ENCODE data around the gene CMSS1.
A peak's percentile ranks its signal among the peaks of the same experiment; 100 is the strongest.
"Not testable (repeated sequence)": the region's sequence is repeated elsewhere in the genome, so short reads cannot be mapped to it uniquely, and the experiment has no call there.

Gene CMSS1

DNA sequence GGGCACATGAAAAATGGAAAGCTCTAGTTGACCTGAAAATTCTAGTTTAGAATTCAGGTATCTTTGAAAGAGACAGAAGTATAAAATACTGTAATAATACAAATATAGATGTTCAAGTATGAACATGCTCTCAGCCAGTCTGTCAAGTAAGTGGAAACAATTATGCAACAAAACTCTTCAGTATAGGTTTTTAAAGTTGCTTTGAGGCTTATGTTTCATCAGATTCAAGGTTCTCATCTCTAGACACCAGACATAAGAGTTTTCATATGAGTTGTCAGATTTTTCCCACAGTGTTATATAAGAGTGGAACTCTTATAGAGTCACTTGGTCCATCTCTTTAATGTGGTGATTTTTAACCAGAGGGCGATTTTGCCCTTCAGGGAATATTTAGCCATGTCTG is 22.0 kb downstream of the CMSS1 start:
- H3K9me3 ChIP-seq (ENCODE audit: control insufficient read depth, low read length) = no peaks in the 10 kb centered on the region
- no peak overlapping the region for H3K27ac ChIP-seq (ENCODE audit: low read depth, low read length, severe bottlenecking)
- peaks cover 10% of the 10 kb centered on the region for H3K4me1 ChIP-seq (ENCODE audit: control insufficient read depth, insufficient read depth, low read length, poor library complexity, severe bottlenecking)
- H3K4me3 ChIP-seq (ENCODE audit: extremely low read depth, insufficient read depth, low read length, poor library complexity, severe bottlenecking) = no peak overlapping the region
- WGBS, 2 experiments (ENCODE audit: insufficient coverage in 2 of 2) = 88% methylated on average over 1 of the region's 1 CpG; no CpG with 5 or more reads in 1 of the 2 experiments
- H3K36me3 ChIP-seq (ENCODE audit: control insufficient read depth, insufficient read depth, low read length) = no peaks in the 10 kb centered on the region

DNA sequence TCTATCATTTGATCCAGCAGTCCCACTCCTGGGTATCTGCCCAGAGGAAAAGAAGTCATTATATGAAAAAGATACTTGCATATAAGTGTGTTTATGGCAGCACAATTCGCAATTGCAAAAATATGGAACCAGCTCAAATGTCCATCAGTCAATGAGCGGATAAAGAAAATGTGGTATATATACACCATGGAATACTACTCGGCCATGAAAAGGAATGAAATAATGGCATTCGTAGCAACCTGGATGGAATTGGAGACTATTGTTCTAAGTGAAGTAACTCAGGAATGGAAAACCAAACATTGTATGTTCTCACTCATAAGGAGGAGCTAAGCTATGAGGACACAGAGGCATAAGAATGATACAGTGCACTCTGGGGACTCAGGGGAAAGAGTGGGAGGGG is 24.3 kb downstream of the CMSS1 start:
- peaks cover 16% of the 10 kb centered on the region for H3K4me1 ChIP-seq (ENCODE audit: control insufficient read depth, insufficient read depth, low read length, poor library complexity, severe bottlenecking)
- H3K36me3 ChIP-seq (ENCODE audit: control insufficient read depth, insufficient read depth, low read length); H3K9me3 ChIP-seq (ENCODE audit: control insufficient read depth, low read length); H3K27ac ChIP-seq (ENCODE audit: low read depth, low read length, severe bottlenecking); H3K4me3 ChIP-seq (ENCODE audit: extremely low read depth, insufficient read depth, low read length, poor library complexity, severe bottlenecking): not testable (repeated sequence)
- WGBS, 2 experiments (ENCODE audit: insufficient coverage in 2 of 2) = 61 to 97% methylated on average over 3 of the region's 4 CpGs

DNA sequence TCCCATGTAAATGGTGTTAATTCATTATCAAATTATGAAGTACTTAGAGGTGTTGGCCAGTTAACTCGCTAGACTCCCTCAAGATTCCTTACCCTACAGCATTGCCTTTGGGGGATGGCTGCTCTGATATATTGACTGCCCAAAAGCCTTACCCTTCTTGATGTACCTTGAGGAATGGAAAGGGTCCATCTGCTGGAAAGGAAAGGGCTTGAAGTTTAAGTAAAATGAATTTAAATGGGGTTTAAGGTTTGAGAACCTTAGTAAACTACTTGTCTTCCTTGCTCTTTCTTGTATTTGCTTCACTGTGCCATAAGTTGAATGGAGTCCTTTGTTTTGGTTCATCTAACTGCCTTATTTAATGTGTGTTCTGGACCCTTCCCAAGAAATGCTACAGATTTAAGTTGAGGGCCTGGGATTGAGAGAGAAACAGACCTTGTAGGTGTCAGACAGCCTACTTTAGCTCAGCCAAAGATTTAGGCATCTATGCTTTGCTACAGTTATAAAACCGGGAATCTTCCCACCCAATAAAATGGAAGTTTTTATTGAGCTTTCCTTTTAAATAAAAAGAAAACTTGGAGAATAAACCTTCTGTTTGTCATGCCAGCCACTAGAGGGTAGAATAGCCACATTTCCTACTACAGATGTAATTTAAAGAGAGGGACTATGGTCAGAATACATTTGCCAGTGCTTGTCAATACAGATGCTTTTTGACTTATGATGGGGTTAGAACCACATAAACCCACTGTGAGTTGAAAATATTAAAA is 25.3 kb downstream of the CMSS1 start:
- Histone ChIP-seq H3K9me3 (ENCODE audit: control insufficient read depth, low read length) (no peaks in the 10 kb centered on the region), H3K27ac (ENCODE audit: low read depth, low read length, severe bottlenecking) (peak overlapping the region; percentile 0), H3K36me3 (ENCODE audit: control insufficient read depth, insufficient read depth, low read length) (peaks cover under 1% of the 10 kb centered on the region), H3K4me3 (ENCODE audit: extremely low read depth, insufficient read depth, low read length, poor library complexity, severe bottlenecking) (no peak overlapping the region), H3K4me1 (ENCODE audit: control insufficient read depth, insufficient read depth, low read length, poor library complexity, severe bottlenecking) (peaks cover 16% of the 10 kb centered on the region)
- WGBS, 2 experiments (ENCODE audit: insufficient coverage in 2 of 2) = 80% methylated on average over 1 of the region's 2 CpGs; no CpG with 5 or more reads in 1 of the 2 experiments

DNA sequence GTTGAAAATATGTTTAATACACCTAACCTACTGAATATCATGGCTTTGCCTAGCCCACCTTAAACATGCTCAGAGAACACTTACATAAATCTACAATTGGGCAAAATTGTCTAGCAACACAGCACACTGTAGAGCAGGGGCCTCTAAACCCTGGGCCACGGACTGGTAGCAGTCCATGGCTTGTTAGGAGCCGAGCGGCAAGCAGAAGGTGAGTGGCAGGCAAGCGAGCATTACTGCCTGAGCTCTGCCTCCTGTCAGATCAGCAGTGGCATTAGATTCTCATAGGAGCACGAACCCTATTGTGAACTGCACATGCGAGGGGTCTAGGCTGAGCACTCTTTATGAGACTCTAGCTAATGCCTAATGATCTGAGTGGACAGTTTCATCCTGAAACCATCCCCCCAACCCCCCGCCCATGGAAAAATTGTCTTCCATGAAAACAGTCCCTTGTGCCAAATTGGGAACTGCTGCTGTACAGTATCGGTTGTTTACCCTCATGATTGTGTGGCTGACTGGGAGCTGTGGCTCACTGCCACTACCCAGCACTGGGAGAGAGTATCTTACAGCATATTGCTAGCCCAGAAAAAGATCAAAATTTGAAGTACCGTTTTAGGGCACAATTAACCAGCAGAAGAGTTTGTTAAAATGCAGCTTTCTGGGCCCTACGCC is 26.1 kb downstream of the CMSS1 start:
- H3K4me1 ChIP-seq (ENCODE audit: control insufficient read depth, insufficient read depth, low read length, poor library complexity, severe bottlenecking) = peaks cover 16% of the 10 kb centered on the region
- H3K9me3 ChIP-seq (ENCODE audit: control insufficient read depth, low read length) = no peaks in the 10 kb centered on the region
- H3K36me3 ChIP-seq (ENCODE audit: control insufficient read depth, insufficient read depth, low read length) = peaks cover 8% of the 10 kb centered on the region
- H3K4me3 ChIP-seq (ENCODE audit: extremely low read depth, insufficient read depth, low read length, poor library complexity, severe bottlenecking) = no peak overlapping the region
- H3K27ac ChIP-seq (ENCODE audit: low read depth, low read length, severe bottlenecking) = peak overlapping the region; percentile 24
- 81 to 92% methylated on average over 5 to 9 of the region's 10 CpGs for WGBS, 2 experiments (ENCODE audit: insufficient coverage in 2 of 2)

DNA sequence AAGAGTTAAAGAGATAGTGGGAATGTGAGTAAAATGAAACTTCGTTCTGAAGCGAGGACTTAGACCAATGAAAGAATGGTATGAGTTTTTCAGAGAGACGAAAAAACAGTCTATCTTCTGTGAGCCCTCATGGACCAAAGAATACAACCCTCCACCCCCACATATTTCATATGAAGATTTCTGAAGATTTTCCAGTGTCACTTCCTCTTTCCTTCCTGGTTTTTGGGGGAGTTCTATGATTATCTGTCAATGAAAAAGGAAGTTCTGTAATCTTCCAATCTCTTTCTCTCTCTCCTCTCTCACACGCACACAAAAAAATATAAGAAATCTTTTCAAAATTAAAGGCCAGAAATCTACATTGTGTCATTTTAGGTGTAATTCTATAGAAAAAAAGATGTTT is 27.7 kb downstream of the CMSS1 start:
- no peaks in the 10 kb centered on the region for H3K9me3 ChIP-seq (ENCODE audit: control insufficient read depth, low read length)
- peaks cover 16% of the 10 kb centered on the region for H3K4me1 ChIP-seq (ENCODE audit: control insufficient read depth, insufficient read depth, low read length, poor library complexity, severe bottlenecking)
- peaks cover 24% of the 10 kb centered on the region for H3K36me3 ChIP-seq (ENCODE audit: control insufficient read depth, insufficient read depth, low read length)
- 100% methylated on average over 2 of the region's 4 CpGs; no CpG with 5 or more reads in 1 of the 2 experiments for WGBS, 2 experiments (ENCODE audit: insufficient coverage in 2 of 2)
- no peak overlapping the region for H3K4me3 ChIP-seq (ENCODE audit: extremely low read depth, insufficient read depth, low read length, poor library complexity, severe bottlenecking)
- no peak overlapping the region for H3K27ac ChIP-seq (ENCODE audit: low read depth, low read length, severe bottlenecking)

DNA sequence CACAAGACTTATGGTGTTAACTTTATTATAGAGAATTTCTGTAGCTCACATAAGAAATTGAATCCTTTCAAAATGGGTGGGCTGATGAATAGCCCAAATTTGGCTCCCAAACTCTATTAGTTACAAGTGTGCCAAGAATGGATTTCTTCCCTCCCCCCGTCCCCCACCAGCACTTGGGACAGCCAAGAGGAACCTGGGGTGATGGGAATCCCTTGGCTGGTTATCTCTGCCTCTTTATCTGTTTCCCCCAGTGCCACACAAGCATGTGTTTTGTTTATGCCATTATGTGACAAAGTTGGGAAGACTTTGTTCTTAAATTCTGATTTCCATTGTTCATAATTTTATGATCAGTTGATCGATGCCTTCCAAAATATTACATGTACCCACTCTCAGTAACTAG is 28.3 kb downstream of the CMSS1 start:
- H3K9me3 ChIP-seq (ENCODE audit: control insufficient read depth, low read length) = no peaks in the 10 kb centered on the region
- peaks cover 16% of the 10 kb centered on the region for H3K4me1 ChIP-seq (ENCODE audit: control insufficient read depth, insufficient read depth, low read length, poor library complexity, severe bottlenecking)
- H3K4me3 ChIP-seq (ENCODE audit: extremely low read depth, insufficient read depth, low read length, poor library complexity, severe bottlenecking) = no peak overlapping the region
- WGBS, 2 experiments (ENCODE audit: insufficient coverage in 2 of 2) = 100% methylated on average over 1 of the region's 2 CpGs; no CpG with 5 or more reads in 1 of the 2 experiments
- H3K27ac ChIP-seq (ENCODE audit: low read depth, low read length, severe bottlenecking) = peak overlapping the region; percentile 77
- H3K36me3 ChIP-seq (ENCODE audit: control insufficient read depth, insufficient read depth, low read length) = peaks cover 31% of the 10 kb centered on the region

GRCh38 chr3:99846477-99847160 is 29.0 kb downstream of the CMSS1 start:
- WGBS, 2 experiments (ENCODE audit: insufficient coverage in 2 of 2) = 70 to 94% methylated on average over 2 to 3 of the region's 6 CpGs
- H3K27ac ChIP-seq (ENCODE audit: low read depth, low read length, severe bottlenecking) = peak overlapping the region; percentile 77
- H3K9me3 ChIP-seq (ENCODE audit: control insufficient read depth, low read length) = no peaks in the 10 kb centered on the region
- peaks cover 16% of the 10 kb centered on the region for H3K4me1 ChIP-seq (ENCODE audit: control insufficient read depth, insufficient read depth, low read length, poor library complexity, severe bottlenecking)
- peaks cover 35% of the 10 kb centered on the region for H3K36me3 ChIP-seq (ENCODE audit: control insufficient read depth, insufficient read depth, low read length)
- no peak overlapping the region for H3K4me3 ChIP-seq (ENCODE audit: extremely low read depth, insufficient read depth, low read length, poor library complexity, severe bottlenecking)

GRCh38 chr3:99848433-99848832 is 30.8 kb downstream of the CMSS1 start:
- H3K27ac ChIP-seq (ENCODE audit: low read depth, low read length, severe bottlenecking) = no peak overlapping the region
- H3K36me3 ChIP-seq (ENCODE audit: control insufficient read depth, insufficient read depth, low read length) = peaks cover 46% of the 10 kb centered on the region
- no peak overlapping the region for H3K4me3 ChIP-seq (ENCODE audit: extremely low read depth, insufficient read depth, low read length, poor library complexity, severe bottlenecking)
- no peaks in the 10 kb centered on the region for H3K9me3 ChIP-seq (ENCODE audit: control insufficient read depth, low read length)
- 93 to 98% methylated on average over 6 of the region's 6 CpGs for WGBS, 2 experiments (ENCODE audit: insufficient coverage in 2 of 2)
- H3K4me1 ChIP-seq (ENCODE audit: control insufficient read depth, insufficient read depth, low read length, poor library complexity, severe bottlenecking) = peaks cover 14% of the 10 kb centered on the region

- Histone ChIP-seq H3K27ac (ENCODE audit: low read depth, low read length, severe bottlenecking) (no peak overlapping the region), H3K36me3 (ENCODE audit: control insufficient read depth, insufficient read depth, low read length) (peaks cover 66% of the 10 kb centered on the region), H3K9me3 (ENCODE audit: control insufficient read depth, low read length) (no peaks in the 10 kb centered on the region), H3K4me1 (ENCODE audit: control insufficient read depth, insufficient read depth, low read length, poor library complexity, severe bottlenecking) (peaks cover 6% of the 10 kb centered on the region), H3K4me3 (ENCODE audit: extremely low read depth, insufficient read depth, low read length, poor library complexity, severe bottlenecking) (no peak overlapping the region)
- WGBS, 2 experiments (ENCODE audit: insufficient coverage in 2 of 2) = 78 to 100% methylated on average over 1 to 3 of the region's 6 CpGs
Measured at GRCh38 chr3:99850608-99851007, 32.9 kb downstream of the CMSS1 start.

DNA sequence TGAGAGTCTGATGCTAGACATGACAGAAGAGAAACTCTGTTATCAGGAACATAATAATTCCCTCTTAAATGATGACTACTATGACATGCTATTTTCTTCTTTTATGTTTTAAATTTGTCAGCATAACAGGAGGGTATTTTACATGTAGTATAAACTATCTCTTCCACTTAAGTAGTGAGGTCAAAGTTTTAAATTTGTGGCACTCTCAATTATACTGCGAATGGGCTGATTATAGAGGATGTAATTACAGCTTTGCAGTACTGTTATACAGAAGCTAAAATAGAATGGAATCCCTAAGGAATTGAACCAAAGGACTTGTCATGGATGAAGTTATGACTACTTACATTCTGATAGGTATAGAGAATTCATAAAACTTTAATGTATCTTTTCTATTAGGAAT is 34.3 kb downstream of the CMSS1 start:
- Histone ChIP-seq H3K4me3 (ENCODE audit: extremely low read depth, insufficient read depth, low read length, poor library complexity, severe bottlenecking) (no peak overlapping the region), H3K36me3 (ENCODE audit: control insufficient read depth, insufficient read depth, low read length) (peaks cover 67% of the 10 kb centered on the region), H3K4me1 (ENCODE audit: control insufficient read depth, insufficient read depth, low read length, poor library complexity, severe bottlenecking) (no peaks in the 10 kb centered on the region), H3K9me3 (ENCODE audit: control insufficient read depth, low read length) (no peaks in the 10 kb centered on the region), H3K27ac (ENCODE audit: low read depth, low read length, severe bottlenecking) (no peak overlapping the region)
- 100% methylated on average over 1 of the region's 1 CpG; no CpG with 5 or more reads in 1 of the 2 experiments for WGBS, 2 experiments (ENCODE audit: insufficient coverage in 2 of 2)
